NCI-H2081 treated with DMSO at 0.1 percent for 48 hours (cell line): ENCODE measurements around the gene MVB12B.

Experiments
- DNase-seq: peaks from one replicate; lab custom pipeline; 2025; lab: John Stamatoyannopoulos, UW

The MVB12B gene

GRCh38 chr9:126453156-126453963 lies 126.7 kb downstream of the MVB12B start:
- no peak for DNase-seq

- no peak for DNase-seq
These were observed 127.6 kb downstream of the MVB12B start for GRCh38 chr9:126454215-126454614.

GRCh38 chr9:126454795-126455194 lies 128.2 kb downstream of the MVB12B start:
- DNase-seq = no peak

GRCh38 chr9:126456441-126457174 lies 130.0 kb downstream of the MVB12B start:
- no peak for DNase-seq

- DNase-seq = no peak
These were observed 130.5 kb downstream of the MVB12B start for GRCh38 chr9:126457175-126457547.

GRCh38 chr9:126457890-126458289 lies 131.3 kb downstream of the MVB12B start:
- DNase-seq = no peak

GRCh38 chr9:126459126-126459525 lies 132.5 kb downstream of the MVB12B start:
- no peak for DNase-seq

GRCh38 chr9:126459546-126459945 lies 132.9 kb downstream of the MVB12B start:
- DNase-seq = no peak

GRCh38 chr9:126459965-126460843 lies 133.6 kb downstream of the MVB12B start:
- no peak for DNase-seq

- DNase-seq = no peak
These were observed 134.4 kb downstream of the MVB12B start for GRCh38 chr9:126461029-126461428.

GRCh38 chr9:126461608-126462007 lies 135.0 kb downstream of the MVB12B start:
- DNase-seq = no peak

GRCh38 chr9:126462617-126463016 lies 136.0 kb downstream of the MVB12B start:
- DNase-seq = no peak

- no peak for DNase-seq
These were observed 136.8 kb downstream of the MVB12B start for GRCh38 chr9:126463426-126463825.

GRCh38 chr9:126464694-126465441 lies 138.2 kb downstream of the MVB12B start:
- no peak for DNase-seq

- no peak for DNase-seq
These were observed 139.3 kb downstream of the MVB12B start for GRCh38 chr9:126465977-126466376.

GRCh38 chr9:126468141-126468825 lies 141.7 kb downstream of the MVB12B start:
- DNase-seq = no peak

- no peak for DNase-seq
These were observed 143.8 kb downstream of the MVB12B start for GRCh38 chr9:126470241-126470993.

- DNase-seq = no peak
These were observed 144.5 kb downstream of the MVB12B start for GRCh38 chr9:126471084-126471624.

GRCh38 chr9:126472198-126472947 lies 145.7 kb downstream of the MVB12B start:
- DNase-seq = no peak
